MM.1S (cell line): Measurements from ENCODE around the gene LAX1.

ENCODE experiments used
- DNase-seq: peaks from one replicate; pipeline ENCODE4 v3.0.0-alpha.2; 2015
- H2AFZ ChIP-seq: fragments of 300-600 bp; sonication (generic); 2 replicates; pipeline ENCODE4 v1.6.0; 2016; ENCODE audit warnings: antibody characterized with exemption, low read length
- H3F3A ChIP-seq: fragments of 300-600 bp; sonication (generic); 2 replicates; pipeline ENCODE4 v1.6.1; 2016; ENCODE audit warnings: mild to moderate bottlenecking, antibody characterized with exemption, low read length, moderate library complexity, mixed read lengths; ENCODE audit not compliant: insufficient read depth
- H3K27ac ChIP-seq: fragments of 300-600 bp; sonication (generic); 2 replicates; pipeline ENCODE4 v1.5.1; 2016; ENCODE audit warnings: mild to moderate bottlenecking, low read length
- H3K27me3 ChIP-seq: fragments of 300-600 bp; sonication (generic); replicated peaks from 2 replicates; pipeline ENCODE4 v1.6.0; 2016; ENCODE audit warnings: low read length; ENCODE audit not compliant: insufficient read depth
- H3K36me3 ChIP-seq: fragments of 300-600 bp; sonication (generic); replicated peaks from 2 replicates; pipeline ENCODE4 v1.6.1; 2016; ENCODE audit warnings: mild to moderate bottlenecking, low read length, mixed read lengths; ENCODE audit not compliant: insufficient read depth
- H3K4me1 ChIP-seq: fragments of 300-600 bp; sonication (generic); 2 replicates; pipeline ENCODE4 v1.6.1; 2016; ENCODE audit warnings: low read length, mixed read lengths
- H3K4me2 ChIP-seq: fragments of 300-600 bp; sonication (generic); 2 replicates; pipeline ENCODE4 v1.6.0; 2016; ENCODE audit warnings: low read depth, low read length
- H3K4me3 ChIP-seq: fragments of 300-600 bp; sonication (generic); 2 replicates; pipeline ENCODE4 v1.5.1; 2016; ENCODE audit warnings: low read length, mixed read lengths
- H3K79me2 ChIP-seq: fragments of 300-600 bp; sonication (generic); 2 replicates; pipeline ENCODE4 v1.6.1; 2016; ENCODE audit warnings: mixed run types, low read length, mixed read lengths
- H3K9ac ChIP-seq: fragments of 300-600 bp; sonication (generic); 2 replicates; pipeline ENCODE4 v1.6.1; 2016; ENCODE audit warnings: low read length, mixed read lengths
- H3K9me2 ChIP-seq: fragments of 300-600 bp; sonication (generic); replicated peaks from 2 replicates; pipeline ENCODE4 v1.6.1; 2016; ENCODE audit warnings: mild to moderate bottlenecking, low read length, mixed read lengths; ENCODE audit not compliant: insufficient read depth
- H3K9me3 ChIP-seq: fragments of 300-600 bp; sonication (generic); replicated peaks from 2 replicates; pipeline ENCODE4 v1.6.1; 2016; ENCODE audit warnings: mild to moderate bottlenecking, low read length, mixed read lengths; ENCODE audit not compliant: insufficient read depth
- H4K20me1 ChIP-seq: fragments of 300-600 bp; sonication (generic); 2 replicates; pipeline ENCODE4 v1.6.1; 2016; ENCODE audit warnings: mild to moderate bottlenecking, low read length, moderate library complexity, mixed read lengths; ENCODE audit not compliant: insufficient read depth
- CTCF ChIP-seq: fragments of 300-600 bp; sonication (generic); IDR thresholded peaks from 2 replicates; pipeline ENCODE4 v1.5.1; 2016; ENCODE audit warnings: antibody characterized with exemption, low read length, mixed read lengths
- EZH2 ChIP-seq: fragments of 300-600 bp; sonication (generic); optimal IDR thresholded peaks from 2 replicates; pipeline ENCODE3; 2017; ENCODE audit warnings: low read depth, mild to moderate bottlenecking, antibody characterized with exemption, low read length, mixed read lengths
- EZH2phosphoT487 ChIP-seq: fragments of 300-600 bp; sonication (generic); IDR thresholded peaks from 2 replicates; pipeline ENCODE4 v1.6.1; 2018; ENCODE audit warnings: antibody characterized with exemption, low read length

Gene LAX1

GRCh38 chr1:203765029-203765837 lies at the start of gene LAX1:
Gene LAX1, plus strand, starts transcription at chr1:203765183. Its CDS starts 383 bp downstream, at chr1:203765566.
- TF ChIP-seq EZH2 (no peak), CTCF (peak; percentile 28)
- Histone ChIP-seq H3K9ac (peak within 1 kb of the TSS; percentile 93), H3K4me1 (peaks cover 29% of the 10 kb centered on the region), H3K4me2 (peak within 1 kb of the TSS; percentile 75), H2AFZ (peak within 1 kb of the TSS; percentile 59), H3K4me3 (peak within 1 kb of the TSS; percentile 79), H3K27me3 (no peaks in the 10 kb centered on the region), H4K20me1 (no peaks in the 10 kb centered on the region), H3K9me2 (no peaks in the 10 kb centered on the region), H3K27ac (peak within 1 kb of the TSS; percentile 94), H3F3A (peaks cover 29% of the 10 kb centered on the region), H3K36me3 (no peaks in the 10 kb centered on the region; the same call in 1 of the 2 replicates), H3K9me3 (no peaks in the 10 kb centered on the region), H3K79me2 (peaks cover 47% of the 10 kb centered on the region)
- DNase-seq, result peak; percentile 99

GRCh38 chr1:203717120-203717519 lies 47.9 kb upstream of the LAX1 start:
- TF ChIP-seq EZH2phosphoT487 (no peak), CTCF (no peak), EZH2 (no peak)
- no peaks in the 10 kb centered on the region for H3K4me1 ChIP-seq
- H3K4me3 ChIP-seq, result no peak overlapping the region
- H3K9me3 ChIP-seq, result no peaks in the 10 kb centered on the region
- H3K27ac ChIP-seq, result no peak overlapping the region
- no peak for DNase-seq
- no peaks in the 10 kb centered on the region for H4K20me1 ChIP-seq
- H3K4me2 ChIP-seq, result no peak overlapping the region
- no peaks in the 10 kb centered on the region for H3K79me2 ChIP-seq
- no peaks in the 10 kb centered on the region for H3K27me3 ChIP-seq
- no peak overlapping the region for H3K9ac ChIP-seq
- H2AFZ ChIP-seq, result no peak overlapping the region
- H3K36me3 ChIP-seq, result no peaks in the 10 kb centered on the region
- H3K9me2 ChIP-seq, result no peaks in the 10 kb centered on the region
- H3F3A ChIP-seq, result no peaks in the 10 kb centered on the region

GRCh38 chr1:203720242-203720641 lies 44.7 kb upstream of the LAX1 start:
- H3K9ac ChIP-seq, result no peak overlapping the region
- H3K4me2 ChIP-seq, result no peak overlapping the region
- H3F3A ChIP-seq, result no peaks in the 10 kb centered on the region
- H2AFZ ChIP-seq, result no peak overlapping the region
- no peak overlapping the region for H3K27ac ChIP-seq
- H3K4me1 ChIP-seq, result no peaks in the 10 kb centered on the region
- no peak for DNase-seq
- H3K79me2 ChIP-seq, result no peaks in the 10 kb centered on the region
- no peak overlapping the region for H3K4me3 ChIP-seq
- H4K20me1 ChIP-seq, result no peaks in the 10 kb centered on the region
- H3K9me2 ChIP-seq, result no peaks in the 10 kb centered on the region
- TF ChIP-seq EZH2phosphoT487 (no peak), EZH2 (no peak), CTCF (no peak)
- no peaks in the 10 kb centered on the region for H3K36me3 ChIP-seq
- H3K27me3 ChIP-seq, result no peaks in the 10 kb centered on the region
- no peaks in the 10 kb centered on the region for H3K9me3 ChIP-seq
